ENCODE measurements around the gene BEX3. TPM values are rescaled to one million over a fixed set of nuclear protein-coding genes. Genes with fewer than 3 reads are reported as not detected.

BEX3 gene
- total and polyA plus RNA-seq, 7 donors: 39.1 to 150 (median 125) TPM

GRCh38 chrX:103362474-103362873, 13.9 kb upstream of the BEX3 start:
- H3K27me3 ChIP-seq: no peaks in the 10 kb centered on the region
- TF ChIP-seq POLR2A (IDR thresholded peaks at IDR 0.05) (no peak), POLR2AphosphoS5 (IDR thresholded peaks at IDR 0.05) (no peak), EP300 (IDR thresholded peaks at IDR 0.05) (no peak)
- TF ChIP-seq, protein P1, sequence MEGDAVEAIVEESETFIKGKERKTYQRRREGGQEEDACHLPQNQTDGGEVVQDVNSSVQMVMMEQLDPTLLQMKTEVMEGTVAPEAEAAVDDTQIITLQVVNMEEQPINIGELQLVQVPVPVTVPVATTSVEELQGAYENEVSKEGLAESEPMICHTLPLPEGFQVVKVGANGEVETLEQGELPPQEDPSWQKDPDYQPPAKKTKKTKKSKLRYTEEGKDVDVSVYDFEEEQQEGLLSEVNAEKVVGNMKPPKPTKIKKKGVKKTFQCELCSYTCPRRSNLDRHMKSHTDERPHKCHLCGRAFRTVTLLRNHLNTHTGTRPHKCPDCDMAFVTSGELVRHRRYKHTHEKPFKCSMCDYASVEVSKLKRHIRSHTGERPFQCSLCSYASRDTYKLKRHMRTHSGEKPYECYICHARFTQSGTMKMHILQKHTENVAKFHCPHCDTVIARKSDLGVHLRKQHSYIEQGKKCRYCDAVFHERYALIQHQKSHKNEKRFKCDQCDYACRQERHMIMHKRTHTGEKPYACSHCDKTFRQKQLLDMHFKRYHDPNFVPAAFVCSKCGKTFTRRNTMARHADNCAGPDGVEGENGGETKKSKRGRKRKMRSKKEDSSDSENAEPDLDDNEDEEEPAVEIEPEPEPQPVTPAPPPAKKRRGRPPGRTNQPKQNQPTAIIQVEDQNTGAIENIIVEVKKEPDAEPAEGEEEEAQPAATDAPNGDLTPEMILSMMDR (IDR thresholded peaks at IDR 0.05): no peak
- no peaks in the 10 kb centered on the region for H3K36me3 ChIP-seq
- H3K4me1 ChIP-seq: peaks cover 0 to 4% (median 0%) of the 10 kb centered on the region in 4 donors
- H3K27ac ChIP-seq: no peak overlapping the region
- H3K9me3 ChIP-seq: no peaks in the 10 kb centered on the region
- DNase-seq: no peak
- 29 to 36% methylated on average over 1 of the region's 1 CpG for WGBS, 2 donors
- intact Hi-C loops (cut with DNase I): no loop called here
- no peak overlapping the region for H3K4me3 ChIP-seq

- Histone ChIP-seq H3K9me3 (no peaks in the 10 kb centered on the region), H3K4me3 (no peak overlapping the region), H3K27me3 (no peaks in the 10 kb centered on the region), H3K27ac (no peak overlapping the region), H3K36me3 (no peaks in the 10 kb centered on the region), H3K4me1 (no peaks in the 10 kb centered on the region)
- intact Hi-C loops (cut with DNase I): no loop called here
- TF ChIP-seq, protein P1 (IDR thresholded peaks at IDR 0.05): no peak
- no peak for TF ChIP-seq EP300 (IDR thresholded peaks at IDR 0.05)
- TF ChIP-seq POLR2A (IDR thresholded peaks at IDR 0.05): no peak
- TF ChIP-seq POLR2AphosphoS5 (IDR thresholded peaks at IDR 0.05): no peak
- 88 to 89% methylated on average over 2 of the region's 2 CpGs for WGBS, 2 donors
- DNase-seq: no peak
These were observed 13.3 kb upstream of the BEX3 start for GRCh38 chrX:103363046-103363445.

DNA sequence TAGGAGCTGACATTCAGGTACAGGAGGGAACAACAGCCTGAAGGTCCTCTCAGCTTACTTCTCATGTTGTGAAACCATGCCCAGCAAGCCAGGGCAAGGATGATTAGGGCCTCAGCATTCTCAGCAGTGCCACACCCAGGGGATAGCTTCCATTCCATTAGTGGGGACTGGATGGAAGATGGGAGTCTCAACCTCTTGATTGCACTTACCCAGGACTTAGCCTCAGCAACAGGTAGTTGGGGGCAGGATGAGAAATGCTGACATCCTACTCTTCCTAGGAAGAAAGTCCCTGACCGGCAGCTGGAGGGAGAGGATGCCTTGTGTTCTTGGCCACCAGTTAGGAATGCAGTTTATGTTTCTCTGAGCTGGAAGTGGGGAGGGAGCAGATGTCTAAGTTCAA, 8.8 kb upstream of the BEX3 start:
- no peaks in the 10 kb centered on the region for H3K36me3 ChIP-seq
- no peaks in the 10 kb centered on the region for H3K4me1 ChIP-seq
- TF ChIP-seq, protein P1 (IDR thresholded peaks at IDR 0.05): no peak
- TF ChIP-seq POLR2AphosphoS5 (IDR thresholded peaks at IDR 0.05) (no peak), EP300 (IDR thresholded peaks at IDR 0.05) (no peak), POLR2A (IDR thresholded peaks at IDR 0.05) (no peak)
- H3K27me3 ChIP-seq: no peaks in the 10 kb centered on the region
- H3K9me3 ChIP-seq: no peaks in the 10 kb centered on the region
- H3K27ac ChIP-seq: no peak overlapping the region
- intact Hi-C loops (cut with DNase I): no loop called here
- DNase-seq: no peak
- 91 to 94% methylated on average over 1 of the region's 1 CpG for WGBS, 2 donors
- no peak overlapping the region for H3K4me3 ChIP-seq

GRCh38 chrX:103369479-103369878, 6.9 kb upstream of the BEX3 start:
- H3K27me3 ChIP-seq: no peaks in the 10 kb centered on the region
- H3K4me1 ChIP-seq: no peaks in the 10 kb centered on the region
- H3K27ac ChIP-seq: no peak overlapping the region
- TF ChIP-seq POLR2A (IDR thresholded peaks at IDR 0.05) (no peak), EP300 (IDR thresholded peaks at IDR 0.05) (no peak), POLR2AphosphoS5 (IDR thresholded peaks at IDR 0.05) (no peak)
- TF ChIP-seq, protein P1 (IDR thresholded peaks at IDR 0.05): no peak
- H3K9me3 ChIP-seq: no peaks in the 10 kb centered on the region
- H3K36me3 ChIP-seq: no peaks in the 10 kb centered on the region
- H3K4me3 ChIP-seq: no peak overlapping the region
- no peak for DNase-seq
- intact Hi-C loops (cut with DNase I): no loop called here

DNA sequence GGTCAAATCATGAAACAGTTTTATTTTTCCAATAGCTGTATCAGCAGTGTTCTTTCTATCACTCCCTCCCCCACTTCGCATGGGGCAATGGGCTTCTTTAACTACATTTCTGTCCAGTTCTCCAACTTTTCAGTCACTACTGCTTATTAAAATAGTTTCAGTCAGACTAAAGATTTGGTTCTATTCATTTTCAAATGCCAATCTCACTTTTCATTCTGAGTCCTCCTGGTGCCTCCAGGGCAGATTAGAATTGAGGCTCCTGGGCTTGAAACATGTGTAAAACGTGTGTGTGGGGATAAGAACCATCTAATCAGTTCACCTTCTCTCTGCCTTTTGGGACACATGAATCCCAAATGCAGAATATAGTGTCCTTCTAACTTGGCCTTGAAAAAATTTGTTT, 3.5 kb upstream of the BEX3 start:
- H3K27me3 ChIP-seq: peaks cover 0 to 3% (median 0%) of the 10 kb centered on the region in 3 donors
- H3K9me3 ChIP-seq: no peaks in the 10 kb centered on the region
- H3K27ac ChIP-seq: no peak overlapping the region
- no peak overlapping the region for H3K4me3 ChIP-seq
- WGBS, 2 donors: 73 to 80% methylated on average over 2 of the region's 2 CpGs
- no peaks in the 10 kb centered on the region for H3K4me1 ChIP-seq
- intact Hi-C loops (cut with DNase I): no loop called here
- DNase-seq: no peak
- TF ChIP-seq EP300 (IDR thresholded peaks at IDR 0.05) (no peak), POLR2AphosphoS5 (IDR thresholded peaks at IDR 0.05) (no peak), POLR2A (IDR thresholded peaks at IDR 0.05) (no peak)
- TF ChIP-seq, protein P1 (IDR thresholded peaks at IDR 0.05): no peak
- no peaks in the 10 kb centered on the region for H3K36me3 ChIP-seq

All from sigmoid colon (tissue), 7 donors.